HEK293 (cell line): ENCODE results near the gene AHCTF1.

ENCODE experiments used
- CTCF ChIA-PET: fragments of 350-600 bp; formaldehyde crosslinking; extraction: SDS; loops from one replicate; lab custom pipeline; 2021; ENCODE audit warnings: antibody characterized with exemption; lab: Yijun Ruan, JAX
- POLR2A ChIA-PET: fragments of 300-600 bp; formaldehyde crosslinking; extraction: SDS; loops from one replicate; lab custom pipeline; 2020; ENCODE audit warnings: antibody characterized with exemption, inconsistent platforms; lab: Yijun Ruan, JAX
- H3K27ac ChIP-seq: fragments of 200-500 bp; sonication (Bioruptor generic); 2 replicates; pipeline ENCODE4 v1.5.1; 2014; ENCODE audit warnings: low read depth, low read length, control low read depth, inconsistent platforms; ENCODE audit errors: extremely low read depth
- H3K36me3 ChIP-seq, 2 experiments: fragments of 200-500 bp in 1 of 2; sonication (Bioruptor generic) in 1 of 2; 1 replicate in 1 of 2; 2 replicates in 1 of 2; pipeline ENCODE4 v1.5.1; 2014 to 2017; ENCODE audit warnings: inconsistent platforms in 2 of 2, low read length in 2 of 2; ENCODE audit not compliant: control insufficient read depth in 2 of 2, insufficient read depth in 1 of 2
- H3K4me1 ChIP-seq: fragments of 200-500 bp; sonication (Bioruptor generic); 2 replicates; pipeline ENCODE4 v1.5.1; 2014; ENCODE audit warnings: mild to moderate bottlenecking, low read length, inconsistent platforms; ENCODE audit not compliant: control insufficient read depth, insufficient read depth
- H3K4me3 ChIP-seq: 2 replicates; pipeline ENCODE4 v1.5.1; 2011; ENCODE audit warnings: low read depth, mild to moderate bottlenecking, control low read depth, low read length, moderate library complexity
- H3K9me3 ChIP-seq: fragments of 200-500 bp; sonication (Bioruptor generic); 2 replicates; pipeline ENCODE4 v1.5.1; 2014; ENCODE audit warnings: low read depth, low read length, inconsistent platforms; ENCODE audit not compliant: control insufficient read depth, insufficient read depth
- GLI2 ChIP-seq: fragments of 450-650 bp; formaldehyde crosslinking; IDR thresholded peaks from 2 replicates; pipeline ENCODE4; 2017; ENCODE audit warnings: missing biosample characterization, missing genetic modification characterization, low read depth, borderline replicate concordance
- HOXA7 ChIP-seq: sonication (generic); formaldehyde crosslinking; IDR thresholded peaks from 2 replicates; pipeline ENCODE4 v1.8.1; 2022; ENCODE audit warnings: missing genetic modification reagents, borderline replicate concordance
- PRDM1 ChIP-seq: fragments of 450-650 bp; formaldehyde crosslinking; IDR thresholded peaks from 2 replicates; pipeline ENCODE4; 2016; ENCODE audit warnings: missing biosample characterization, missing genetic modification characterization
- ZBTB10 ChIP-seq: fragments of 450-650 bp; formaldehyde crosslinking; IDR thresholded peaks from 2 replicates; pipeline ENCODE4 v1.5.1; 2016; ENCODE audit warnings: missing biosample characterization, missing genetic modification characterization
- ZBTB49 ChIP-seq: fragments of 450-650 bp; formaldehyde crosslinking; IDR thresholded peaks from 2 replicates; pipeline ENCODE4 v1.5.1; 2016; ENCODE audit warnings: missing biosample characterization, missing genetic modification characterization, low read depth
- ZBTB6 ChIP-seq: fragments of 450-650 bp; formaldehyde crosslinking; IDR thresholded peaks from 2 replicates; pipeline ENCODE4 v1.5.1; 2017; ENCODE audit warnings: missing biosample characterization, missing genetic modification characterization
- ZFP69B ChIP-seq: fragments of 450-650 bp; formaldehyde crosslinking; IDR thresholded peaks from 2 replicates; pipeline ENCODE4 v1.5.1; 2016; ENCODE audit warnings: missing biosample characterization, missing genetic modification characterization
- ZNF16 ChIP-seq: fragments of 450-650 bp; formaldehyde crosslinking; IDR thresholded peaks from 2 replicates; pipeline ENCODE4 v1.5.1; 2016; ENCODE audit warnings: low read depth, missing biosample characterization, missing genetic modification characterization
- ZNF239 ChIP-seq: fragments of 450-650 bp; formaldehyde crosslinking; IDR thresholded peaks from 2 replicates; pipeline ENCODE4 v1.5.1; 2016; ENCODE audit warnings: missing biosample characterization, missing genetic modification characterization
- ZNF398 ChIP-seq: fragments of 450-650 bp; formaldehyde crosslinking; IDR thresholded peaks from 2 replicates; pipeline ENCODE4 v1.5.1; 2017; ENCODE audit warnings: missing biosample characterization, missing genetic modification characterization
- ZNF433 ChIP-seq: fragments of 450-650 bp; formaldehyde crosslinking; IDR thresholded peaks from 2 replicates; pipeline ENCODE4 v1.5.1; 2016; ENCODE audit warnings: missing biosample characterization, missing genetic modification characterization, low read depth
- ZNF514 ChIP-seq: fragments of 450-650 bp; formaldehyde crosslinking; IDR thresholded peaks from 2 replicates; pipeline ENCODE4 v1.5.1; 2016; ENCODE audit warnings: missing biosample characterization, missing genetic modification characterization
- ZNF548 ChIP-seq: fragments of 450-650 bp; formaldehyde crosslinking; IDR thresholded peaks from 2 replicates; pipeline ENCODE4 v1.5.1; 2016; ENCODE audit warnings: missing biosample characterization, missing genetic modification characterization
- ZNF626 ChIP-seq: fragments of 450-650 bp; sonication (Bioruptor Pico); formaldehyde crosslinking; IDR thresholded peaks from 2 replicates; pipeline ENCODE4 v1.5.1; 2018; ENCODE audit warnings: missing biosample characterization, missing genetic modification characterization, inconsistent platforms
- ZNF629 ChIP-seq: fragments of 450-650 bp; formaldehyde crosslinking; IDR thresholded peaks from 2 replicates; pipeline ENCODE4 v1.5.1; 2017; ENCODE audit warnings: missing biosample characterization, missing genetic modification characterization
- ZNF660 ChIP-seq: fragments of 450-650 bp; IDR thresholded peaks from 2 replicates; pipeline ENCODE4 v1.5.1; 2018; ENCODE audit warnings: missing biosample characterization, mild to moderate bottlenecking, missing genetic modification characterization
- ZNF692 ChIP-seq: fragments of 450-650 bp; formaldehyde crosslinking; IDR thresholded peaks from 2 replicates; pipeline ENCODE4 v1.5.1; 2016; ENCODE audit warnings: missing biosample characterization, missing genetic modification characterization
- ZSCAN16 ChIP-seq: fragments of 450-650 bp; formaldehyde crosslinking; IDR thresholded peaks from 2 replicates; pipeline ENCODE4 v1.5.1; 2016; ENCODE audit warnings: missing biosample characterization, missing genetic modification characterization
- ZSCAN18 ChIP-seq: fragments of 450-650 bp; formaldehyde crosslinking; IDR thresholded peaks from 2 replicates; pipeline ENCODE4 v1.5.1; 2016; ENCODE audit warnings: missing biosample characterization, missing genetic modification characterization

The AHCTF1 gene

GRCh38 chr1:246797157-246797556 is 134.6 kb downstream of the AHCTF1 start:
- H3K4me1 ChIP-seq: no peaks in the 10 kb centered on the region
- POLR2A ChIA-PET: no interaction called here
- H3K4me3 ChIP-seq: no peak overlapping the region
- no peaks in the 10 kb centered on the region for H3K9me3 ChIP-seq
- no peak for TF ChIP-seq ZFP69B (tag by site-specific recombination)
- no peak for TF ChIP-seq ZNF514
- no peak for TF ChIP-seq ZNF629
- TF ChIP-seq ZNF660 (tag by site-specific recombination): no peak
- TF ChIP-seq ZNF626: no peak
- no peaks in the 10 kb centered on the region for H3K36me3 ChIP-seq
- no peak overlapping the region for H3K27ac ChIP-seq
- CTCF ChIA-PET: no interaction called here

- Histone ChIP-seq H3K9me3 (no peaks in the 10 kb centered on the region), H3K36me3 (no peaks in the 10 kb centered on the region), H3K4me1 (no peaks in the 10 kb centered on the region), H3K4me3 (no peak overlapping the region), H3K27ac (no peak overlapping the region)
- ChIA-PET POLR2A (no interaction called here), CTCF (no interaction called here)
- no peak for TF ChIP-seq ZNF398 (tag by site-specific recombination)
- no peak for TF ChIP-seq ZNF433 (tag by site-specific recombination)
- no peak for TF ChIP-seq ZNF692 (tag by site-specific recombination)
- no peak for TF ChIP-seq HOXA7 (CRISPR knock-in tag)
- TF ChIP-seq ZSCAN18 (tag by site-specific recombination): no peak
- TF ChIP-seq ZBTB6 (tag by site-specific recombination): no peak
- TF ChIP-seq ZNF548: no peak
- TF ChIP-seq ZNF16: no peak
- no peak for TF ChIP-seq ZSCAN16 (tag by site-specific recombination)
- TF ChIP-seq ZBTB10 (tag by site-specific recombination): no peak
- no peak for TF ChIP-seq GLI2 (tag by site-specific recombination)
- no peak for TF ChIP-seq ZFP69B (tag by site-specific recombination)
- no peak for TF ChIP-seq PRDM1 (tag by site-specific recombination)
- TF ChIP-seq ZBTB49: no peak
- no peak for TF ChIP-seq ZNF239 (tag by site-specific recombination)
These were observed 135.6 kb downstream of the AHCTF1 start for GRCh38 chr1:246795906-246796694.
